Activated CD8-positive, alpha-beta memory T cell treated with anti-CD3 and anti-CD28 coated beads for 36 hours (primary cell): ENCODE measurements around the gene KIF25. TPM values are rescaled to one million over a fixed set of nuclear protein-coding genes. Genes with fewer than 3 reads are reported as not detected.

ENCODE experiments used
- CTCF ChIA-PET: fragments of 350-600 bp; sonication (Branson Sonifier 250); formaldehyde crosslinking; loops from one replicate; lab custom pipeline; 2021; ENCODE audit warnings: antibody characterized with exemption; lab: Charles Lee
- POLR2A ChIA-PET: fragments of 350-600 bp; sonication (Branson Sonifier 250); formaldehyde crosslinking; loops from one replicate; lab custom pipeline; 2021; ENCODE audit warnings: antibody characterized with exemption; lab: Charles Lee
- total RNA-seq, 2 experiments: library from RNA; stranded (reverse); gene quantifications; one replicate each; pipeline ENCODE4 v1.2.3, GENCODE V29; 2021

The KIF25 gene
- total RNA-seq, 2 experiments from 2014 or later: not detected

GRCh38 chr6:168055696-168056489 is 58.4 kb downstream of the KIF25 start:
- POLR2A ChIA-PET: no interaction called here
- CTCF ChIA-PET: interaction anchor here (0.6 kb wide), 1 partner anchor 349 kb away, joined by 3 read pairs; no protein-coding TSS in a partner anchor

GRCh38 chr6:168056892-168057527 is 59.5 kb downstream of the KIF25 start:
- CTCF ChIA-PET: interaction anchor here (0.6 kb wide), 1 partner anchor 351 kb away, joined by 3 read pairs; no protein-coding TSS in a partner anchor
- POLR2A ChIA-PET: no interaction called here

- CTCF ChIA-PET: no interaction called here
- POLR2A ChIA-PET: no interaction called here
These were observed 60.4 kb downstream of the KIF25 start for GRCh38 chr6:168057836-168058235.

GRCh38 chr6:168058691-168059551 is 61.5 kb downstream of the KIF25 start:
- CTCF ChIA-PET: no interaction called here

GRCh38 chr6:168060521-168060931 is 63.1 kb downstream of the KIF25 start:
- ChIA-PET POLR2A (no interaction called here), CTCF (no interaction called here)

More at GRCh38 chr6:168058691-168059551, 61.5 kb downstream of the KIF25 start:
- POLR2A ChIA-PET: no interaction called here

- ChIA-PET POLR2A (no interaction called here), CTCF (no interaction called here)
These were observed 64.1 kb downstream of the KIF25 start for GRCh38 chr6:168061269-168062210.

GRCh38 chr6:168062346-168063289 is 65.1 kb downstream of the KIF25 start:
- CTCF ChIA-PET: no interaction called here

GRCh38 chr6:168063431-168063830 is 66.0 kb downstream of the KIF25 start:
- ChIA-PET POLR2A (no interaction called here), CTCF (no interaction called here)

More at GRCh38 chr6:168062346-168063289, 65.1 kb downstream of the KIF25 start:
- POLR2A ChIA-PET: no interaction called here

GRCh38 chr6:168064226-168064807 is 66.8 kb downstream of the KIF25 start:
- ChIA-PET CTCF (no interaction called here), POLR2A (no interaction called here)

- ChIA-PET CTCF (interaction anchor here (0.6 kb wide), 1 partner anchor 1546 kb away, joined by 7 read pairs; no protein-coding TSS in a partner anchor), POLR2A (no interaction called here)
These were observed 69.7 kb downstream of the KIF25 start for GRCh38 chr6:168067081-168067759.

GRCh38 chr6:168070804-168071203 is 73.3 kb downstream of the KIF25 start:
- CTCF ChIA-PET: no interaction called here
- POLR2A ChIA-PET: no interaction called here

- POLR2A ChIA-PET: no interaction called here
- CTCF ChIA-PET: no interaction called here
These were observed 74.1 kb downstream of the KIF25 start for GRCh38 chr6:168071620-168072019.

- CTCF ChIA-PET: no interaction called here
- POLR2A ChIA-PET: no interaction called here
These were observed 74.8 kb downstream of the KIF25 start for GRCh38 chr6:168072261-168072660.

GRCh38 chr6:168072730-168073129 is 75.3 kb downstream of the KIF25 start:
- POLR2A ChIA-PET: no interaction called here
- CTCF ChIA-PET: no interaction called here

- CTCF ChIA-PET: no interaction called here
- POLR2A ChIA-PET: no interaction called here
These were observed 76.7 kb downstream of the KIF25 start for GRCh38 chr6:168073937-168074730.

GRCh38 chr6:168075216-168075615 is 77.7 kb downstream of the KIF25 start:
- POLR2A ChIA-PET: no interaction called here
- CTCF ChIA-PET: no interaction called here
